Measurements from ENCODE around the gene PHF24.

- TF ChIP-seq EZH2 (IDR thresholded peaks at IDR 0.05) (no peak), POLR2AphosphoS5 (IDR thresholded peaks at IDR 0.05; ENCODE audit: borderline replicate concordance, low read depth, low read length) (no peak), FOXP2 (optimal IDR thresholded peaks at IDR 0.05; ENCODE audit: control extremely low read depth, extremely low read length, insufficient read depth) (no peak)
These were observed 29.2 kb upstream of the PHF24 start for GRCh38 chr9:34928921-34929320.
